Measurements from ENCODE around the gene PAQR5.

- TF ChIP-seq RAD21 (IDR thresholded peaks at IDR 0.05; ENCODE audit: low read depth) (no peak), CREB1 (IDR thresholded peaks at IDR 0.05; ENCODE audit: low read depth) (no peak), EGR1 (IDR thresholded peaks at IDR 0.05) (no peak), MAX (IDR thresholded peaks at IDR 0.05) (no peak), CEBPB (IDR thresholded peaks at IDR 0.05) (no peak), NFIC (IDR thresholded peaks at IDR 0.05) (no peak), EP300 (IDR thresholded peaks at IDR 0.05; ENCODE audit: borderline replicate concordance) (no peak), YY1 (IDR thresholded peaks at IDR 0.05; ENCODE audit: low read depth) (no peak), TAF1 (IDR thresholded peaks at IDR 0.05; ENCODE audit: low read depth) (no peak), USF1 (IDR thresholded peaks at IDR 0.05) (no peak), ZBTB7A (IDR thresholded peaks at IDR 0.05; ENCODE audit: low read depth) (no peak)
Measured at GRCh38 chr15:69403594-69403993, 104.9 kb downstream of the PAQR5 start.
